ENCODE data around the gene PAX5.

DNA sequence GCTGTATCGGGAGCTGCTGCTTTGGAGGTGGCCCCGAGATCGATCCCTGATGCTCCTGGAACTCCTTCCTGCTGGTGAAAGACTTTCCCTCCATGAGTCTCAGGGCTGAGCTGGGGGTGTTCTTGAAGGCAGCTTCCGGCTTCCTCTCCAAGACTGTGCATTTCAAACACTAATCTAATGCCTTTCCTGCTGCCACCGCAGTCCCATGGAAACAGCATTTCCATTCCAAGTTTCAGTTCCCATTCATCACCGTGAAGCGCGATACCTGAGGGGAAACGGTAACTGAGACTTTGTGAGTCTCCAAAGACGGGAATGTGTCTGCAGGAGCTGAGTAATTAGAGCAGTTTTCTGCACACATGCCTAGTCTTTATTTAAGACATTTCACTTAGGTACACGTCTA, 230.1 kb downstream of the PAX5 start:
- TF ChIP-seq, protein P1, sequence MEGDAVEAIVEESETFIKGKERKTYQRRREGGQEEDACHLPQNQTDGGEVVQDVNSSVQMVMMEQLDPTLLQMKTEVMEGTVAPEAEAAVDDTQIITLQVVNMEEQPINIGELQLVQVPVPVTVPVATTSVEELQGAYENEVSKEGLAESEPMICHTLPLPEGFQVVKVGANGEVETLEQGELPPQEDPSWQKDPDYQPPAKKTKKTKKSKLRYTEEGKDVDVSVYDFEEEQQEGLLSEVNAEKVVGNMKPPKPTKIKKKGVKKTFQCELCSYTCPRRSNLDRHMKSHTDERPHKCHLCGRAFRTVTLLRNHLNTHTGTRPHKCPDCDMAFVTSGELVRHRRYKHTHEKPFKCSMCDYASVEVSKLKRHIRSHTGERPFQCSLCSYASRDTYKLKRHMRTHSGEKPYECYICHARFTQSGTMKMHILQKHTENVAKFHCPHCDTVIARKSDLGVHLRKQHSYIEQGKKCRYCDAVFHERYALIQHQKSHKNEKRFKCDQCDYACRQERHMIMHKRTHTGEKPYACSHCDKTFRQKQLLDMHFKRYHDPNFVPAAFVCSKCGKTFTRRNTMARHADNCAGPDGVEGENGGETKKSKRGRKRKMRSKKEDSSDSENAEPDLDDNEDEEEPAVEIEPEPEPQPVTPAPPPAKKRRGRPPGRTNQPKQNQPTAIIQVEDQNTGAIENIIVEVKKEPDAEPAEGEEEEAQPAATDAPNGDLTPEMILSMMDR (IDR thresholded peaks at IDR 0.05), result no peak
- TF ChIP-seq POLR2A (IDR thresholded peaks at IDR 0.05) (no peak), POLR2AphosphoS5 (IDR thresholded peaks at IDR 0.05) (no peak)

All from breast epithelium (tissue), 3 donors.